Measurements from ENCODE around the gene THBS2. TPM values are rescaled to one million over a fixed set of nuclear protein-coding genes. Genes with fewer than 3 reads are reported as not detected.

Gene THBS2
- total RNA-seq, 1 donor from 2014 or later: 86.4 TPM

DNA sequence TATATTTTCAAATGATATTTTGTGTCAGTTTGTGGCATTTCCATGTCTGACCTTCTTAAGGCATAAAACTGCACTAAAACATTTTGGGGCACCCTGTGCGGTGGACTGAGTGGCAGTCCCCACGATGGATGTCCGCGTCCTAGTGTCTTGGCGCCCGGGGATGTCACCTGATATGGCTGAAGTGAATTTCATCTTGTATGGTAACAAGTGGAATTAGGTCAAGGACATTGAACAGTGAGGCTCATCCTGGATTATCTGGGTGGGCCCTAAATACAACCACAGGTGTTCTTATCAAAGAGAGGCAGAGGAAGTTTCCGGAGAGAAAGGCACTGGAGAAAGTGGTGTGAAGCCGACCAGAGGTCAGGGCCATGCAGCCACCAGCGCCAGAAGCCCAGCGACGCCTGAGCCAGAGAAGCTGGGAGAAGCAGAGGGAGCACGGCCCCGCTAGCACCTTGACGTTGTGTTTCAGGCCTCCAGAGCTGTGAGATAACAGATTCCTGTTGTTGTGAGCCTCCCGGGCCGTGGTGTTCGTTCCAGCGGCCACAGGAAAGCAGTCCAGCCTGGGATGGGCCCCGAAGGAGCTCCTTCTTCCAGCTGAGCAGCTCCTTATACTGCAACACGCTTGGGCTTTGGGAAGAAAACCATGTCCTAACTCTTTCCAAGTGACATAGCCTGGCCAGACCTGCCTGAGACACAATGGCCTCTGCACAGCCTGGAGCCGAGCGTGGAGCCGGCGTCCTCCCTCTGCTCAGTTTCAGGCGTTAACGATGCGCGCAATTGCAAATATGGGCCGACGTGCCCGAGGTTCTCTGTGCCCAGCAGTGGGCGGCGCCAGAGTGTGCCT is 22.5 kb downstream of the THBS2 start:
- H3K9me3 ChIP-seq: no peaks in the 10 kb centered on the region
- DNase-seq (ENCODE audit: extremely low spot score in 2 of 2): peak; percentile 70 to 83
- H3K27ac ChIP-seq: no peak overlapping the region
- H3K36me3 ChIP-seq: peaks cover 0 to 43% of the 10 kb centered on the region in 2 donors
- TF ChIP-seq, protein P1, sequence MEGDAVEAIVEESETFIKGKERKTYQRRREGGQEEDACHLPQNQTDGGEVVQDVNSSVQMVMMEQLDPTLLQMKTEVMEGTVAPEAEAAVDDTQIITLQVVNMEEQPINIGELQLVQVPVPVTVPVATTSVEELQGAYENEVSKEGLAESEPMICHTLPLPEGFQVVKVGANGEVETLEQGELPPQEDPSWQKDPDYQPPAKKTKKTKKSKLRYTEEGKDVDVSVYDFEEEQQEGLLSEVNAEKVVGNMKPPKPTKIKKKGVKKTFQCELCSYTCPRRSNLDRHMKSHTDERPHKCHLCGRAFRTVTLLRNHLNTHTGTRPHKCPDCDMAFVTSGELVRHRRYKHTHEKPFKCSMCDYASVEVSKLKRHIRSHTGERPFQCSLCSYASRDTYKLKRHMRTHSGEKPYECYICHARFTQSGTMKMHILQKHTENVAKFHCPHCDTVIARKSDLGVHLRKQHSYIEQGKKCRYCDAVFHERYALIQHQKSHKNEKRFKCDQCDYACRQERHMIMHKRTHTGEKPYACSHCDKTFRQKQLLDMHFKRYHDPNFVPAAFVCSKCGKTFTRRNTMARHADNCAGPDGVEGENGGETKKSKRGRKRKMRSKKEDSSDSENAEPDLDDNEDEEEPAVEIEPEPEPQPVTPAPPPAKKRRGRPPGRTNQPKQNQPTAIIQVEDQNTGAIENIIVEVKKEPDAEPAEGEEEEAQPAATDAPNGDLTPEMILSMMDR (IDR thresholded peaks at IDR 0.05): no peak
- TF ChIP-seq POLR2AphosphoS5 (IDR thresholded peaks at IDR 0.05; ENCODE audit: insufficient read depth in 1 of 2, low read depth in 1 of 2): no peak
- no peak for TF ChIP-seq POLR2A (IDR thresholded peaks at IDR 0.05)
- no peaks in the 10 kb centered on the region for H3K27me3 ChIP-seq
- intact Hi-C loops (cut with DNase I): no loop called here
- H3K4me3 ChIP-seq: no peak overlapping the region
- H3K4me1 ChIP-seq: no peaks in the 10 kb centered on the region

DNA sequence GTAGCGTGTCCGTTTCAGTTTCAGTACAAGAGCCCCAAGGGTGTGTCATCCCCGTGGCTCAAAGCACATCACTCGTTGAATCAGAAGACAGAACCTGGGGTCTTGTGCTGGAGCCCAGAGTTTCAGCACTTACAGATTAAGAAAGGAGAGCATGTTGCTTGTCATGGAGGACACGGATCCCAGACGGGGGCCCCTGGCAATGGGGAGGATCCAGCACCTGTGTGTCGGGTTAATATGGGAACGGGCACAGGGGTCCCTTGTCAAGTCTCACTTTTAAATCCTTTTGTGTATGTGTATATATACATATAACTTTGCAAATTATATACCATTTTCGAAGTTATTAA is 23.4 kb downstream of the THBS2 start:
- Histone ChIP-seq H3K27me3 (no peaks in the 10 kb centered on the region), H3K4me1 (peaks cover 4% of the 10 kb centered on the region), H3K9me3 (no peaks in the 10 kb centered on the region), H3K27ac (no peak overlapping the region), H3K4me3 (no peak overlapping the region), H3K36me3 (peaks cover 0 to 42% of the 10 kb centered on the region in 2 donors)
- TF ChIP-seq POLR2AphosphoS5 (IDR thresholded peaks at IDR 0.05; ENCODE audit: insufficient read depth in 1 of 2, low read depth in 1 of 2) (no peak), POLR2A (IDR thresholded peaks at IDR 0.05) (no peak)
- TF ChIP-seq, protein P1 (IDR thresholded peaks at IDR 0.05): no peak
- DNase-seq (ENCODE audit: extremely low spot score in 2 of 2): peak in 1 of 2 donors; percentile 82
- intact Hi-C loops (cut with DNase I): no loop called here

DNA sequence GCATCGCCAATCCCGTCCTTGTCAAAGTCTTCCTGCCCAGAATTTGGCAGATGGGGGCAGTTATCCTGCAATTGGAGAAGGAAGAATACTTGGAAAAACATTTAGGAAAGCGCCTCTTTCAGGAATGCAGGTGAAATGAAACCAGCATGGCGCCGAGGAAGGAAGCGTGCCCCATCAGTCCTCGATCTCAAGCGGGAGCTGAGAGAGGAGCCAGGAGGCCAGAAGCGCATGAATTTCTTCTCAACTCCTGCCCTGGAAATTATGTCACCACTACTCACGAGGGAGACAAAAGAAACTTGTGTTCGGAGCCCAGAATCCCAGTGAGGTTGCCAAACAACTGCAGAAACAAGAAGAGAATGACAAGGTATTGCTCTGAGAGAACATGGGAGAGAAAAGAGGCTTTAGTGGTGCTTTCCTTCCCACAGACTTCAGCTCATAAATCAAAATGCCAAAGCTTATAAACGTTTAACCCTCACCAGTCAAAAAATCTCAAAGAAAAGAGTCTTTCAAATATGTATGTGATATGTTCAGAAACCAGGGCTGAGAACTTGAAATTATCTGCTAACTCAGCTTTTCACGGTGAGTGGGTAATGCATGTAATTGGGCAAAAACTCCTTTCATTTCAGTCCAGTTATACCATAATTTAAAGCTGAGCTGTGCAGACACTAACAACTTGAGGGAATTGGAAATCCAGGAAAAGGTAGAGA is 23.9 kb downstream of the THBS2 start:
- intact Hi-C loops (cut with DNase I): no loop called here
- Histone ChIP-seq H3K27ac (peak overlapping the region; percentile 18), H3K4me3 (no peak overlapping the region), H3K36me3 (peaks cover 0 to 37% of the 10 kb centered on the region in 2 donors), H3K4me1 (peaks cover 9% of the 10 kb centered on the region), H3K27me3 (no peaks in the 10 kb centered on the region), H3K9me3 (no peaks in the 10 kb centered on the region)
- TF ChIP-seq POLR2A (IDR thresholded peaks at IDR 0.05): no peak
- TF ChIP-seq, protein P1 (IDR thresholded peaks at IDR 0.05): no peak
- TF ChIP-seq POLR2AphosphoS5 (IDR thresholded peaks at IDR 0.05; ENCODE audit: insufficient read depth in 1 of 2, low read depth in 1 of 2): peak in 1 of 2 donors; percentile 24
- DNase-seq (ENCODE audit: extremely low spot score in 2 of 2): peak; percentile 79 to 87

DNA sequence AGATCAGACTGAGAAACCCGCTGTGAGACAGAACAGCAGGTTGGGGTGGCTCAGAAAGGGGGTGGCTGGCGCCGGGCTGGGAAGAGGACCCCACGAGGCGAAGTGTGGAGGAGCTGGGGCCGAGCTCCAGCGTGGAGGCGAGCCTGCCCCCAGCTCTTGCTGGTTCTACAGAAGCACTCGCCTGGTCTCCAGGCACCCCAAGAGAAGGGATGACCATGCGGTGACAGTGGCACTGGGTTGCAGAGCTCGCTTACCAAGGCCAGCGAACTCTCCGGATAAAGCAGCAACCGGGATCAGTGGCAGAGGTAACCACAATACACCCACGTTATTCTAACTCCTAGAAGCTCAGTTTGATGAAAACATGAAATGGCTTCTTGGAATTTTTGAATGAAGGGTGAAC is 26.5 kb downstream of the THBS2 start:
- peak in 1 of 2 donors; percentile 58 for DNase-seq (ENCODE audit: extremely low spot score in 2 of 2)
- Histone ChIP-seq H3K4me3 (no peak overlapping the region), H3K36me3 (peaks cover 0 to 30% of the 10 kb centered on the region in 2 donors), H3K27me3 (no peaks in the 10 kb centered on the region), H3K27ac (peak overlapping the region; percentile 75), H3K4me1 (peaks cover 20% of the 10 kb centered on the region), H3K9me3 (no peaks in the 10 kb centered on the region)
- TF ChIP-seq POLR2A (IDR thresholded peaks at IDR 0.05) (no peak), POLR2AphosphoS5 (IDR thresholded peaks at IDR 0.05; ENCODE audit: insufficient read depth in 1 of 2, low read depth in 1 of 2) (no peak)
- TF ChIP-seq, protein P1 (IDR thresholded peaks at IDR 0.05): no peak
- intact Hi-C loops (cut with DNase I): no loop called here

All from vagina (tissue), 2 donors.